Panc1 (cell line): ENCODE data around the gene SPDYC. TPM values are rescaled to one million over a fixed set of nuclear protein-coding genes. Genes with fewer than 3 reads are reported as not detected.
A peak's percentile ranks its signal among the peaks of the same experiment; 100 is the strongest.
"Not testable (repeated sequence)": the region's sequence is repeated elsewhere in the genome, so short reads cannot be mapped to it uniquely, and the experiment has no call there.

Experiments used
- ATAC-seq: fragments of 200-7000 bp; cut with Tn5 transposase; 2 replicates; pipeline ENCODE4 v1.9.1; 2020; ENCODE audit warnings: mild to moderate bottlenecking, moderate library complexity
- BruUV-seq: library from RNA; stranded (reverse); fragments of 400-500 nt; replicated peaks from 2 replicates; lab custom pipeline; 2021; lab: Mats Ljungman, UMichigan
- CTCF ChIA-PET: fragments of 300-600 bp; sonication (Branson Sonifier 250); formaldehyde crosslinking; loops from one replicate; lab custom pipeline; 2022; ENCODE audit warnings: antibody characterized with exemption; lab: Charles Lee
- POLR2A ChIA-PET: fragments of 300-600 bp; sonication (Branson Sonifier 250); formaldehyde crosslinking; loops from one replicate; lab custom pipeline; 2022; ENCODE audit warnings: antibody characterized with exemption; lab: Charles Lee
- DNase-seq: peaks from one replicate; pipeline ENCODE4 v3.0.0-alpha.2; 2010; ENCODE audit warnings: low read depth, low spot score
- H3K27ac ChIP-seq: 2 replicates; pipeline ENCODE4 v1.5.1; 2011; ENCODE audit warnings: mild to moderate bottlenecking, low read length, inconsistent platforms
- H3K27me3 ChIP-seq: fragments of 200-500 bp; sonication (Bioruptor generic); 2 replicates; pipeline ENCODE4 v1.6.0; 2014; ENCODE audit warnings: low read length, inconsistent platforms; ENCODE audit not compliant: control insufficient read depth, insufficient read depth
- H3K36me3 ChIP-seq: fragments of 200-500 bp; sonication (Bioruptor generic); 2 replicates; pipeline ENCODE4 v1.5.1; 2014; ENCODE audit warnings: inconsistent platforms, mild to moderate bottlenecking, low read length, moderate library complexity; ENCODE audit not compliant: control insufficient read depth, insufficient read depth
- H3K4me1 ChIP-seq: 2 replicates; pipeline ENCODE4 v1.5.1; 2011; ENCODE audit warnings: inconsistent platforms, mild to moderate bottlenecking, low read length, moderate library complexity; ENCODE audit not compliant: control insufficient read depth, insufficient read depth
- H3K4me3 ChIP-seq, 2 experiments: 2 replicates each; pipeline ENCODE4 v1.5.1; 2011 to 2012; ENCODE audit warnings: low read depth in 2 of 2, low read length in 2 of 2, mild to moderate bottlenecking in 2 of 2, inconsistent platforms in 1 of 2, moderate library complexity in 1 of 2
- H3K9me3 ChIP-seq: fragments of 200-500 bp; sonication (Bioruptor generic); 2 replicates; pipeline ENCODE4 v1.5.1; 2014; ENCODE audit warnings: low read depth, mild to moderate bottlenecking, inconsistent platforms, low read length, moderate library complexity; ENCODE audit not compliant: control insufficient read depth, insufficient read depth
- POLR2AphosphoS5 ChIP-seq: IDR thresholded peaks from 2 replicates; pipeline ENCODE4 v1.6.1; 2012; ENCODE audit warnings: mild to moderate bottlenecking, low read depth, low read length, moderate library complexity
- SIN3A ChIP-seq: IDR thresholded peaks from 2 replicates; pipeline ENCODE4 v1.6.1; 2012; ENCODE audit warnings: low read depth, mild to moderate bottlenecking, low read length, moderate library complexity, borderline replicate concordance; ENCODE audit not compliant: insufficient read depth
- TCF7L2 ChIP-seq: IDR thresholded peaks from 2 replicates; pipeline ENCODE4 v1.6.1; 2011; ENCODE audit warnings: mild to moderate bottlenecking, low read depth, low read length, inconsistent platforms
- in situ Hi-C: cut with HindIII; loops from 2 replicates; pipeline ENCODE4 v1.10.0; 2016; ENCODE audit warnings: low sequenced_read_pairs, low pct_unique_long_range_greater_than_20kb
- intact Hi-C: fragments of 100-400 bp; cut with micrococcal nuclease; formaldehyde crosslinking; loops from one replicate; pipeline ENCODE4 v1.10.0; 2022; ENCODE audit not compliant: unreplicated experiment
- total RNA-seq: library from RNA; stranded (reverse); gene quantifications from one replicate; pipeline ENCODE4 v1.2.1, GENCODE V29; 2021; ENCODE audit not compliant: unreplicated experiment
- TF ChIP-seq, protein P1 (sequence below), 2 experiments: IDR thresholded peaks; 2 replicates each; pipeline ENCODE4 v1.6.1; 2011 to 2012; ENCODE audit warnings: low read depth in 2 of 2, control low read depth in 1 of 2, low read length in 1 of 2, mild to moderate bottlenecking in 1 of 2, moderate library complexity in 1 of 2; ENCODE audit not compliant: insufficient read depth in 1 of 2
- TF ChIP-seq, protein P2 (sequence below): fragments of 450-650 bp; IDR thresholded peaks from 2 replicates; pipeline ENCODE4 v1.5.1; 2017; ENCODE audit warnings: mild to moderate bottlenecking

The SPDYC gene
- total RNA-seq, 1 experiment from 2014 or later: not detected

DNA sequence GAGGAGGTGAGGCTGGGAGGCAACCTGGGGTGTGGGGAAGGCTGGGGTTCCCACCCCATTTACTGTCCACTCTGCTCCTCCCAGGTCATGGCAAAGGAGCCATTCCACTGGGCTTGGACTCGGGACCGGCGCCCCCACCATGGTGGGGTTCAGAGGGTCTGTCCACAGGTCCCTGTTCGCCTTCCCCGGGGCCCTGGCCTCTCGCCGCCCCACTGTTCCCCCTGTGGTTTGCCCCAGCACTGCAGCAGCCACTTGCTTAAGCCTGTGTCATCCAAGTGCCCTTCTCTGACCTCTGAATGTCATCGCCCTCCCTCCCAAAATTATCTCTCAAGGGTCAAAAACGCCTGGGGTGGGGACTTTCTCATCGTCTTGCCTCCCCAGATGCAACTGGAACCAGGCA is 2.6 kb downstream of the SPDYC start:
- no peak for TF ChIP-seq POLR2AphosphoS5
- TF ChIP-seq SIN3A: no peak
- TF ChIP-seq, protein P1, sequence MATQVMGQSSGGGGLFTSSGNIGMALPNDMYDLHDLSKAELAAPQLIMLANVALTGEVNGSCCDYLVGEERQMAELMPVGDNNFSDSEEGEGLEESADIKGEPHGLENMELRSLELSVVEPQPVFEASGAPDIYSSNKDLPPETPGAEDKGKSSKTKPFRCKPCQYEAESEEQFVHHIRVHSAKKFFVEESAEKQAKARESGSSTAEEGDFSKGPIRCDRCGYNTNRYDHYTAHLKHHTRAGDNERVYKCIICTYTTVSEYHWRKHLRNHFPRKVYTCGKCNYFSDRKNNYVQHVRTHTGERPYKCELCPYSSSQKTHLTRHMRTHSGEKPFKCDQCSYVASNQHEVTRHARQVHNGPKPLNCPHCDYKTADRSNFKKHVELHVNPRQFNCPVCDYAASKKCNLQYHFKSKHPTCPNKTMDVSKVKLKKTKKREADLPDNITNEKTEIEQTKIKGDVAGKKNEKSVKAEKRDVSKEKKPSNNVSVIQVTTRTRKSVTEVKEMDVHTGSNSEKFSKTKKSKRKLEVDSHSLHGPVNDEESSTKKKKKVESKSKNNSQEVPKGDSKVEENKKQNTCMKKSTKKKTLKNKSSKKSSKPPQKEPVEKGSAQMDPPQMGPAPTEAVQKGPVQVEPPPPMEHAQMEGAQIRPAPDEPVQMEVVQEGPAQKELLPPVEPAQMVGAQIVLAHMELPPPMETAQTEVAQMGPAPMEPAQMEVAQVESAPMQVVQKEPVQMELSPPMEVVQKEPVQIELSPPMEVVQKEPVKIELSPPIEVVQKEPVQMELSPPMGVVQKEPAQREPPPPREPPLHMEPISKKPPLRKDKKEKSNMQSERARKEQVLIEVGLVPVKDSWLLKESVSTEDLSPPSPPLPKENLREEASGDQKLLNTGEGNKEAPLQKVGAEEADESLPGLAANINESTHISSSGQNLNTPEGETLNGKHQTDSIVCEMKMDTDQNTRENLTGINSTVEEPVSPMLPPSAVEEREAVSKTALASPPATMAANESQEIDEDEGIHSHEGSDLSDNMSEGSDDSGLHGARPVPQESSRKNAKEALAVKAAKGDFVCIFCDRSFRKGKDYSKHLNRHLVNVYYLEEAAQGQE (IDR thresholded peaks at IDR 0.05; ENCODE audit: insufficient read depth in 1 of 2, low read depth in 2 of 2, low read length in 1 of 2): no peak
- TF ChIP-seq TCF7L2: no peak
- TF ChIP-seq, protein P2, sequence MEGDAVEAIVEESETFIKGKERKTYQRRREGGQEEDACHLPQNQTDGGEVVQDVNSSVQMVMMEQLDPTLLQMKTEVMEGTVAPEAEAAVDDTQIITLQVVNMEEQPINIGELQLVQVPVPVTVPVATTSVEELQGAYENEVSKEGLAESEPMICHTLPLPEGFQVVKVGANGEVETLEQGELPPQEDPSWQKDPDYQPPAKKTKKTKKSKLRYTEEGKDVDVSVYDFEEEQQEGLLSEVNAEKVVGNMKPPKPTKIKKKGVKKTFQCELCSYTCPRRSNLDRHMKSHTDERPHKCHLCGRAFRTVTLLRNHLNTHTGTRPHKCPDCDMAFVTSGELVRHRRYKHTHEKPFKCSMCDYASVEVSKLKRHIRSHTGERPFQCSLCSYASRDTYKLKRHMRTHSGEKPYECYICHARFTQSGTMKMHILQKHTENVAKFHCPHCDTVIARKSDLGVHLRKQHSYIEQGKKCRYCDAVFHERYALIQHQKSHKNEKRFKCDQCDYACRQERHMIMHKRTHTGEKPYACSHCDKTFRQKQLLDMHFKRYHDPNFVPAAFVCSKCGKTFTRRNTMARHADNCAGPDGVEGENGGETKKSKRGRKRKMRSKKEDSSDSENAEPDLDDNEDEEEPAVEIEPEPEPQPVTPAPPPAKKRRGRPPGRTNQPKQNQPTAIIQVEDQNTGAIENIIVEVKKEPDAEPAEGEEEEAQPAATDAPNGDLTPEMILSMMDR: no peak
- no TSS peak for BruUV-seq
- in situ Hi-C loops (no loop called here), intact Hi-C loops (no loop called here)
- H3K36me3 ChIP-seq: no peaks in the 10 kb centered on the region
- no peak overlapping the region for H3K4me3 ChIP-seq
- H3K27ac ChIP-seq: no peak overlapping the region
- H3K4me1 ChIP-seq: 0 out of 2 replicates have a peak, but pooled peaks cover 2% of the 10 kb centered on the region
- no peaks in the 10 kb centered on the region for H3K27me3 ChIP-seq
- POLR2A ChIA-PET: no interaction called here
- H3K9me3 ChIP-seq: no peaks in the 10 kb centered on the region
- CTCF ChIA-PET: no interaction called here
- ATAC-seq (no peak), DNase-seq (no peak)

DNA sequence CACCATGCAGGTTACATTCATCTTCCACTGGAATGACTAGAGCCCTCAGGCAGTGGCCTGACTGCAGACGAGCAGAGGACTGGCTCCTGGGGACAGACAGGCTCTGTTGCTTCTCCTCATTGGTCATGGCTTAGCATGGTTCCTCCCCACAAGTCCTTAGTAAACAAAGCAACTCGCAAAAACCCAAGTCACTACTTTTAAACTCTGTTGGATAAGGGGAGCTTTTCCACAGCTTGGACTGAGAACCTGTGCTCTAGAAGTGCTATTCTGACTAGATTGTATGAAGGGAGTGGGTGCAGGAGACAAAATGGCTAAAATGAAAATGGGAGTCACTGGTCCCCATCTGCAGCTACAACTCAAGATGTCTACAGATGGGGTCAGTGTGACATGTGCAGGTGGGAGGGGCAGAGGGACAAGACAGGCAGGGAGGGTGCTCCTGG is 4.6 kb downstream of the SPDYC start:
- H3K4me3 ChIP-seq, CTCF ChIA-PET, POLR2A ChIA-PET, H3K27me3 ChIP-seq, ATAC-seq, H3K9me3 ChIP-seq, BruUV-seq, intact Hi-C loops, H3K4me1 ChIP-seq, H3K36me3 ChIP-seq, H3K27ac ChIP-seq, in situ Hi-C loops, DNase-seq: not testable (repeated sequence)

DNA sequence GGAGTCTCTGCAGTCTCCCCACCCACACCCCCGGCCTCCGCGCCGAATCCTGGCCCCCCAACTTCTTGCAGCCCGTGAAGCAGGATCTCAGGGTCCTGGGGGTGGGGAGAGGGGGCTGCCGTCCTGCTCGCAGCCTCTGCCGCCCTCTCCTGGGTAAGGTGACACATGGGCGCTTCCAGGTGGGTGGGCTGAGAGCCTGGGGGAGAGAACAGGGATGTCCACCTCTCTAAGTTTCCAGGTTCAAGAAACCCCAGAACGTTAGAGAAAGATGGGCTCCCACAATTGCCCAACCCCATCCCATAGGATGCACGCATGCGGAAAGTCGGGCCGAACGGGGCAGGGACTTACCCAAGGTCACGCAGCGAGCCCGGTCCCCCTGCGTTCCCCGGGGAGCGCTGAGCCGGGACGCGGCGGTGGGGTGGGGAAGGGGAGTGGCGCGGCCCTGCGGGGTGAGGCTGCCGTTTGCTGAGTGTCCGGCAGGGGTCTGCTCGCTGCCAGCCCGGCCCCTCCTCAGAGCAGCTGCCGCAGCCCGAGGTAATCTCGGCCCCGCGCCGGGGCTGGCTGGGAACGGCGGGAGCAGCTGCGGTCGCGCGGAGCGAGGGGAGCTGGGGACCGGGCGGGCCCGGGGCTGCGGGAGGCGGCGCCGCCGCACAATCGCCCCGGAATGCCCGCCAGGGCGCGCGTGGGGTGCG is 11.0 kb downstream of the SPDYC start:
- no peaks in the 10 kb centered on the region for H3K9me3 ChIP-seq
- intact Hi-C loops (loop anchor here (10.0 kb wide), 1 partner anchor 46 kb away; the partner anchor contains the start of gene SYVN1), in situ Hi-C loops (no loop called here)
- H3K4me1 ChIP-seq: peaks cover 16% of the 10 kb centered on the region
- no peaks in the 10 kb centered on the region for H3K27me3 ChIP-seq
- H3K27ac ChIP-seq: peak overlapping the region; percentile 82
- ChIA-PET CTCF (interaction anchor here (0.6 to 0.9 kb wide), 2 partner anchors 16 to 87 kb away, joined by 3 to 7 read pairs; no protein-coding TSS in a partner anchor), POLR2A (no interaction called here)
- TF ChIP-seq POLR2AphosphoS5 (0 out of 2 replicates have a peak, but pooled peaks have one; percentile 28), TCF7L2 (no peak), SIN3A (peak; percentile 59; the same call in 1 of the 2 replicates)
- TF ChIP-seq, protein P2: peak; percentile 90
- TF ChIP-seq, protein P1 (IDR thresholded peaks at IDR 0.05; ENCODE audit: insufficient read depth in 1 of 2, low read depth in 2 of 2, low read length in 1 of 2): no peak
- H3K4me3 ChIP-seq: peak overlapping the region; percentile 79 to 95
- BruUV-seq: no TSS peak
- DNase-seq (no peak), ATAC-seq (peak; percentile 83)
- H3K36me3 ChIP-seq: peaks cover 7% of the 10 kb centered on the region; the same call in 1 of the 2 replicates
